IMR-90 (cell line): ENCODE data around the gene CUL1. TPM values are rescaled to one million over a fixed set of nuclear protein-coding genes. Genes with fewer than 3 reads are reported as not detected.

Experiments used
- ATAC-seq: fragments of 200-7000 bp; cut with Tn5 transposase; 2 replicates; pipeline ENCODE4 v1.9.1; 2020; ENCODE audit warnings: low read depth, mild to moderate bottlenecking, moderate library complexity
- BruUV-seq: library from RNA; stranded (reverse); fragments of 400-500 nt; replicated peaks from 2 replicates; lab custom pipeline; 2021; lab: Mats Ljungman, UMichigan
- CTCF ChIA-PET: fragments of 300-600 bp; formaldehyde crosslinking; extraction: SDS; loops from one replicate; lab custom pipeline; 2021; ENCODE audit warnings: antibody characterized with exemption; lab: Yijun Ruan, JAX
- POLR2A ChIA-PET: fragments of 300-600 bp; sonication (Branson Sonifier 250); formaldehyde crosslinking; loops from one replicate; lab custom pipeline; 2022; ENCODE audit warnings: antibody characterized with exemption; ENCODE audit not compliant: unreplicated experiment; lab: Charles Lee
- DNase-seq: peaks from one replicate; pipeline ENCODE4 v3.0.0; 2013
- H2AFZ ChIP-seq: replicated peaks from 2 replicates; pipeline ENCODE3; 2013; ENCODE audit warnings: low read length, mild to moderate bottlenecking; ENCODE audit not compliant: poor library complexity
- H2AK5ac ChIP-seq: 2 replicates; pipeline ENCODE4 v1.6.1; 2013; ENCODE audit warnings: low read depth, low read length, inconsistent platforms
- H2AK9ac ChIP-seq: replicated peaks from 2 replicates; pipeline ENCODE3; 2013; ENCODE audit warnings: mild to moderate bottlenecking, low read depth, low read length, moderate library complexity; ENCODE audit not compliant: poor library complexity
- H2BK120ac ChIP-seq: 2 replicates; pipeline ENCODE4 v1.6.1; 2013; ENCODE audit warnings: low read depth, low read length, inconsistent platforms
- H2BK15ac ChIP-seq: 3 replicates; pipeline ENCODE4 v1.6.1; 2013; ENCODE audit warnings: low read depth, low read length, inconsistent platforms
- H2BK20ac ChIP-seq: 2 replicates; pipeline ENCODE4 v1.6.1; 2013; ENCODE audit warnings: low read depth, mild to moderate bottlenecking, inconsistent platforms, low read length, moderate library complexity
- H2BK5ac ChIP-seq: 2 replicates; pipeline ENCODE4 v1.6.1; 2013; ENCODE audit warnings: mild to moderate bottlenecking, low read depth, low read length, inconsistent platforms; ENCODE audit not compliant: poor library complexity, severe bottlenecking
- H3K14ac ChIP-seq: replicated peaks from 2 replicates; pipeline ENCODE4 v1.6.1; 2013; ENCODE audit warnings: low read depth, low read length, inconsistent platforms
- H3K18ac ChIP-seq: 2 replicates; pipeline ENCODE4 v1.6.1; 2013; ENCODE audit warnings: low read depth, low read length, control low read depth
- H3K23ac ChIP-seq: 2 replicates; pipeline ENCODE4 v1.6.1; 2013; ENCODE audit warnings: low read depth, low read length, inconsistent platforms
- H3K27ac ChIP-seq: 2 replicates; pipeline ENCODE4 v1.5.1; 2013; ENCODE audit warnings: mild to moderate bottlenecking, control low read depth, low read length; ENCODE audit not compliant: insufficient read depth
- H3K27me3 ChIP-seq: 2 replicates; pipeline ENCODE4 v1.6.1; 2013; ENCODE audit warnings: low read length; ENCODE audit not compliant: control insufficient read depth, insufficient read depth
- H3K36me3 ChIP-seq: 2 replicates; pipeline ENCODE4 v1.6.1; 2013; ENCODE audit warnings: low read length, mixed read lengths; ENCODE audit not compliant: control insufficient read depth, insufficient read depth
- H3K4ac ChIP-seq: 2 replicates; pipeline ENCODE4 v1.6.1; 2013; ENCODE audit warnings: low read depth, low read length, inconsistent platforms
- H3K4me1 ChIP-seq: 2 replicates; pipeline ENCODE4 v1.6.1; 2013; ENCODE audit warnings: low read length, mixed read lengths; ENCODE audit not compliant: control insufficient read depth, insufficient read depth
- H3K4me2 ChIP-seq: 2 replicates; pipeline ENCODE4 v1.6.1; 2013; ENCODE audit warnings: low read depth, mild to moderate bottlenecking, control low read depth, low read length, moderate library complexity
- H3K4me3 ChIP-seq: 2 replicates; pipeline ENCODE4 v1.5.1; 2013; ENCODE audit warnings: low read depth, mild to moderate bottlenecking, control low read depth, low read length, moderate library complexity; ENCODE audit not compliant: insufficient read depth
- H3K56ac ChIP-seq: 2 replicates; pipeline ENCODE4 v1.6.1; 2013; ENCODE audit warnings: low read length, inconsistent platforms; ENCODE audit not compliant: insufficient read depth; ENCODE audit errors: extremely low read depth
- H3K79me1 ChIP-seq, 2 experiments: 2 replicates each; pipeline ENCODE4 v1.6.1; 2013; ENCODE audit warnings: low read length in 2 of 2, inconsistent platforms in 1 of 2, low read depth in 1 of 2
- H3K9ac ChIP-seq: 2 replicates; pipeline ENCODE4 v1.6.1; 2013; ENCODE audit warnings: low read depth, low read length, control low read depth
- H3K9me1 ChIP-seq: 2 replicates; pipeline ENCODE4 v1.6.1; 2013; ENCODE audit warnings: low read length, inconsistent platforms; ENCODE audit not compliant: insufficient read depth
- H3K9me3 ChIP-seq: 2 replicates; pipeline ENCODE4 v1.6.1; 2013; ENCODE audit warnings: low read length; ENCODE audit not compliant: control insufficient read depth, insufficient read depth
- H4K20me1 ChIP-seq: 2 replicates; pipeline ENCODE4 v1.6.1; 2013; ENCODE audit warnings: low read length, inconsistent platforms; ENCODE audit not compliant: insufficient read depth
- H4K5ac ChIP-seq: 2 replicates; pipeline ENCODE4 v1.6.1; 2013; ENCODE audit warnings: mild to moderate bottlenecking, low read depth, low read length, control low read depth
- H4K8ac ChIP-seq, 2 experiments: 2 replicates each; pipeline ENCODE4 v1.6.1; 2013; ENCODE audit warnings: low read depth in 2 of 2, low read length in 2 of 2, control low read depth in 1 of 2, inconsistent platforms in 1 of 2
- H4K91ac ChIP-seq: 2 replicates; pipeline ENCODE4 v1.6.1; 2013; ENCODE audit warnings: low read depth, low read length, inconsistent platforms; ENCODE audit not compliant: insufficient read depth
- BHLHE40 ChIP-seq: fragments of 150-350 bp; IDR thresholded peaks from 2 replicates; pipeline ENCODE4 v1.6.1; 2016; ENCODE audit warnings: mild to moderate bottlenecking, low read depth, low read length
- CEBPB ChIP-seq: IDR thresholded peaks from 2 replicates; pipeline ENCODE4 v1.6.1; 2012; ENCODE audit warnings: low read depth, low read length, improper control_type of control experiment
- CHD1 ChIP-seq: IDR thresholded peaks from 2 replicates; pipeline ENCODE4 v1.6.1; 2012; ENCODE audit warnings: low read depth, low read length, improper control_type of control experiment
- CTCF ChIP-seq: conservative IDR thresholded peaks from 2 replicates; pipeline ENCODE4 v1.5.1; 2012; ENCODE audit warnings: mild to moderate bottlenecking, low read depth, low read length, improper control_type of control experiment
- MAFK ChIP-seq: IDR thresholded peaks from 2 replicates; pipeline ENCODE4 v1.6.1; 2012; ENCODE audit warnings: low read depth, low read length, improper control_type of control experiment
- MAZ ChIP-seq: IDR thresholded peaks from 2 replicates; pipeline ENCODE4 v1.6.1; 2012; ENCODE audit warnings: low read depth, mild to moderate bottlenecking, low read length, improper control_type of control experiment, moderate library complexity, borderline replicate concordance
- MXI1 ChIP-seq: IDR thresholded peaks from 2 replicates; pipeline ENCODE4 v1.6.1; 2012; ENCODE audit warnings: low read depth, mild to moderate bottlenecking, low read length, moderate library complexity, borderline replicate concordance
- NFE2L2 ChIP-seq: fragments of 150-350 bp; IDR thresholded peaks from 2 replicates; pipeline ENCODE4 v1.6.1; 2016; ENCODE audit warnings: low read depth, mild to moderate bottlenecking, low read length
- POLR2A ChIP-seq: IDR thresholded peaks from 2 replicates; pipeline ENCODE4 v1.6.1; 2012; ENCODE audit warnings: mild to moderate bottlenecking, low read depth, low read length
- RAD21 ChIP-seq: IDR thresholded peaks from 2 replicates; pipeline ENCODE4 v1.6.1; 2012; ENCODE audit warnings: low read length, improper control_type of control experiment
- RCOR1 ChIP-seq: IDR thresholded peaks from 2 replicates; pipeline ENCODE4 v1.6.1; 2012; ENCODE audit warnings: mild to moderate bottlenecking, low read length, improper control_type of control experiment; ENCODE audit not compliant: insufficient replicate concordance
- SMC3 ChIP-seq: fragments of 150-350 bp; IDR thresholded peaks from 2 replicates; pipeline ENCODE4 v1.6.1; 2016; ENCODE audit warnings: low read depth, mild to moderate bottlenecking, antibody characterized with exemption, low read length, moderate library complexity
- USF2 ChIP-seq: fragments of 150-350 bp; IDR thresholded peaks from 2 replicates; pipeline ENCODE4 v1.6.1; 2017; ENCODE audit warnings: mild to moderate bottlenecking, antibody characterized with exemption, low read length, low read depth
- WGBS, 2 experiments: methylation state at CpG; one replicate each; pipeline versions ENCODE4 v1.1.5 to v1.1.7; 2013; ENCODE audit warnings: missing lambda C conversion rate in 2 of 2; ENCODE audit not compliant: insufficient read length in 1 of 2; ENCODE audit errors: extremely low coverage in 2 of 2; 5-methylcytosine and 5-hydroxymethylcytosine counted together
- dilution Hi-C: fragments of 300-500 bp; cut with HindIII; formaldehyde crosslinking; loops from one replicate; pipeline ENCODE4 v1.14.3; 2018; ENCODE audit warnings: low sequenced_read_pairs; ENCODE audit not compliant: unreplicated experiment
- in situ Hi-C: fragments of 300-500 bp; cut with MboI; formaldehyde crosslinking; loops from 3 replicates; pipeline ENCODE4 v1.14.3; 2019; ENCODE audit warnings: low sequenced_read_pairs, inconsistent platforms, mixed read lengths
- intact Hi-C: fragments of 100-400 bp; cut with micrococcal nuclease; formaldehyde crosslinking; loops from 2 replicates; pipeline ENCODE4 v1.10.0; 2022
- polyA plus RNA-seq, 3 experiments: library from polyadenylated mRNA; depleted of rRNA; stranded (reverse); fragments of >200 nt; gene quantifications; 2 replicates each; pipeline ENCODE4 v1.2.3, GENCODE V29; 2012; ENCODE audit warnings: low replicate concordance in 1 of 3
- total RNA-seq: library from RNA; depleted of rRNA; stranded (reverse); fragments of >200 nt; gene quantifications from 2 replicates; pipeline ENCODE4 v1.2.3, GENCODE V29; 2012

CUL1 gene
- total and polyA plus RNA-seq, 2 of the 4 experiments (the other 2 are of a cell fraction), result 44.0 to 46.2 TPM

- Histone ChIP-seq H2AK9ac (no peak overlapping the region), H3K4me1 (no peaks in the 10 kb centered on the region), H3K9me1 (no peaks in the 10 kb centered on the region), H4K8ac (no peak overlapping the region; a peak in 1 of 4 replicates), H4K91ac (no peak overlapping the region), H2AFZ (peak overlapping the region; percentile 22), H3K4me2 (no peak overlapping the region), H2BK20ac (no peak overlapping the region), H3K36me3 (no peaks in the 10 kb centered on the region), H3K27me3 (no peaks in the 10 kb centered on the region; the same call in 1 of the 2 replicates), H4K20me1 (no peaks in the 10 kb centered on the region), H2BK15ac (no peak overlapping the region), H4K5ac (no peak overlapping the region), H2BK5ac (no peak overlapping the region), H3K4ac (no peak overlapping the region; the same call in 1 of the 2 replicates), H3K79me1 (no peaks in the 10 kb centered on the region; a peak in 1 of 4 replicates), H3K9me3 (peaks cover 4% of the 10 kb centered on the region), H3K14ac (0 out of 2 replicates have a peak overlapping the region, but pooled peaks have one; percentile 37), H2AK5ac (no peak overlapping the region), H3K9ac (no peak overlapping the region), H2BK120ac (0 out of 2 replicates have a peak overlapping the region, but pooled peaks have one; percentile 36), H3K56ac (no peak overlapping the region), H3K4me3 (no peak overlapping the region), H3K27ac (no peak overlapping the region), H3K23ac (no peak overlapping the region), H3K18ac (peak overlapping the region; percentile 38; the same call in 1 of the 2 replicates)
- ChIA-PET POLR2A (no interaction called here), CTCF (interaction anchor here (0.8 kb wide), 1 partner anchor 9 kb away, joined by 3 read pairs; no protein-coding TSS in a partner anchor)
- no peak for DNase-seq
- in situ Hi-C loops (no loop called here), intact Hi-C loops (no loop called here), dilution Hi-C loops (no loop called here)
- WGBS, 2 experiments, result no CpG with 5 or more reads among the region's 2 CpGs
- no TSS peak for BruUV-seq
- TF ChIP-seq USF2, result no peak
- no peak for TF ChIP-seq MAFK
- no peak for TF ChIP-seq NFE2L2
- TF ChIP-seq SMC3, result no peak
- no peak for TF ChIP-seq CHD1
- TF ChIP-seq RCOR1, result no peak
- TF ChIP-seq CTCF, result no peak
- no peak for TF ChIP-seq CEBPB
- TF ChIP-seq BHLHE40, result no peak
- no peak for TF ChIP-seq MAZ
- no peak for TF ChIP-seq POLR2A
- TF ChIP-seq RAD21, result no peak
- TF ChIP-seq MXI1, result no peak
- ATAC-seq, result no peak
Measured at GRCh38 chr7:148672041-148672440, 26.7 kb upstream of the CUL1 start.
